Measurements from ENCODE around the gene CPNE8.
"Not testable (repeated sequence)": the region's sequence is repeated elsewhere in the genome, so short reads cannot be mapped to it uniquely, and the experiment has no call there.

Gene CPNE8

GRCh38 chr12:38825006-38825405 lies 80.4 kb downstream of the CPNE8 start:
- DNase-seq (ENCODE audit: low read depth) = no peak

GRCh38 chr12:38823738-38824137 lies 81.7 kb downstream of the CPNE8 start:
- DNase-seq (ENCODE audit: low read depth) = no peak

- no peak for DNase-seq (ENCODE audit: low read depth)
Measured at GRCh38 chr12:38823314-38823713, 82.1 kb downstream of the CPNE8 start.

- no peak for DNase-seq (ENCODE audit: low read depth)
Measured at GRCh38 chr12:38817942-38818341, 87.4 kb downstream of the CPNE8 start.

- DNase-seq (ENCODE audit: low read depth) = no peak
Measured at GRCh38 chr12:38813923-38814322, 91.5 kb downstream of the CPNE8 start.

GRCh38 chr12:38811814-38812356 lies 93.5 kb downstream of the CPNE8 start:
- DNase-seq (ENCODE audit: low read depth) = no peak

GRCh38 chr12:38809832-38810231 lies 95.6 kb downstream of the CPNE8 start:
- DNase-seq (ENCODE audit: low read depth) = no peak

GRCh38 chr12:38788106-38788505 lies 117.3 kb downstream of the CPNE8 start:
- DNase-seq (ENCODE audit: low read depth) = no peak

- DNase-seq (ENCODE audit: low read depth) = no peak
Measured at GRCh38 chr12:38785381-38785780, 120.0 kb downstream of the CPNE8 start.

- no peak for DNase-seq (ENCODE audit: low read depth)
Measured at GRCh38 chr12:38783304-38783703, 122.1 kb downstream of the CPNE8 start.

GRCh38 chr12:38782359-38782758 lies 123.0 kb downstream of the CPNE8 start:
- no peak for DNase-seq (ENCODE audit: low read depth)

- DNase-seq (ENCODE audit: low read depth) = no peak
Measured at GRCh38 chr12:38776647-38777046, 128.7 kb downstream of the CPNE8 start.

GRCh38 chr12:38775457-38775856 lies 129.9 kb downstream of the CPNE8 start:
- DNase-seq (ENCODE audit: low read depth) = no peak

- DNase-seq (ENCODE audit: low read depth) = no peak
Measured at GRCh38 chr12:38772437-38772836, 133.0 kb downstream of the CPNE8 start.

GRCh38 chr12:38771871-38772270 lies 133.5 kb downstream of the CPNE8 start:
- no peak for DNase-seq (ENCODE audit: low read depth)

- DNase-seq (ENCODE audit: low read depth) = no peak
Measured at GRCh38 chr12:38761636-38762342, 143.6 kb downstream of the CPNE8 start.

- no peak for DNase-seq (ENCODE audit: low read depth)
Measured at GRCh38 chr12:38761111-38761510, 144.3 kb downstream of the CPNE8 start.

- DNase-seq (ENCODE audit: low read depth) = no peak
Measured at GRCh38 chr12:38759621-38760020, 145.8 kb downstream of the CPNE8 start.

- no peak for DNase-seq (ENCODE audit: low read depth)
Measured at GRCh38 chr12:38746744-38747143, 158.6 kb downstream of the CPNE8 start.

GRCh38 chr12:38745601-38746000 lies 159.8 kb downstream of the CPNE8 start:
- no peak for DNase-seq (ENCODE audit: low read depth)

GRCh38 chr12:38744041-38744440 lies 161.3 kb downstream of the CPNE8 start:
- DNase-seq (ENCODE audit: low read depth) = no peak

GRCh38 chr12:38742496-38742895 lies 162.9 kb downstream of the CPNE8 start:
- not testable (repeated sequence) for DNase-seq (ENCODE audit: low read depth)

GRCh38 chr12:38736821-38737220 lies 168.6 kb downstream of the CPNE8 start:
- no peak for DNase-seq (ENCODE audit: low read depth)

- no peak for DNase-seq (ENCODE audit: low read depth)
Measured at GRCh38 chr12:38732761-38733160, 172.6 kb downstream of the CPNE8 start.

Measured in CMK (cell line).